Spleen (tissue), 7 donors: ENCODE measurements around the gene PDCD10.

Experiments
- POLR2A ChIP-seq, 3 donors: fragments of 450-650 bp; IDR thresholded peaks; one replicate each; pipeline ENCODE4 v1.5.1; 2017; ENCODE audit warnings: antibody characterized with exemption in 3 of 3, mild to moderate bottlenecking in 1 of 3
- POLR2AphosphoS5 ChIP-seq, 3 donors: sonication (generic); formaldehyde crosslinking; IDR thresholded peaks; one replicate each; pipeline ENCODE4 v1.5.1; 2017; ENCODE audit warnings: antibody characterized with exemption in 3 of 3
- TF ChIP-seq, protein P1 (sequence below), 11 experiments: fragments of 200-600 bp in 7 of 11; fragments of 450-650 bp in 4 of 11; sonication (generic) in 4 of 11; IDR thresholded peaks in 8 of 11; conservative IDR thresholded peaks in 3 of 11; 1 replicate in 7 of 11; 2 replicates in 4 of 11; pipeline versions ENCODE4 v1.4.0 to v1.8.0; 2016 to 2021; ENCODE audit warnings: antibody characterized with exemption in 11 of 11, inconsistent platforms in 4 of 11, mild to moderate bottlenecking in 1 of 11
- donor health status: DM: no; HTN: no; CAD: no; lungs with moderate emphysema.
- donor health status: DM: no; HTN: no; CAD: no.
- donor health status: DM: no; HTN: no; CAD: no.

DNA sequence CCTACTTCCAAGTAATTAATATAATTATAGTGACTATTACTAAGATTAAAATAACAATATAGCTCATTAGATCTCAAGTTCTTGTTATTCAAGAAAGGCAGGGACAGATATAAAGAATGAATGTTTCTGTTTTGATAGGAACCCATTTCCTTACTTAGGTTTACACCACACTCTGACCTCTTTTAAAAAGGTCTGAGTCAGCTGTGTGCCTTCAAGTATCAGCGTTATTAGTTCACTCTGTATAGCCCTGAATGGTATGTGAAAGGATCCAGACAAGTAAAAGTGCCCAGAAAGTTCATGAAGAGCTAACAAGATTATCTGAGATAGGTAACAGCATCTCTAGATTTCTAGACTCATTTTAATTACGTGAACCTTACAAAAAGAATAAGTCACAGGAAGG lies 28.9 kb downstream of the PDCD10 start:
- TF ChIP-seq, protein P1, sequence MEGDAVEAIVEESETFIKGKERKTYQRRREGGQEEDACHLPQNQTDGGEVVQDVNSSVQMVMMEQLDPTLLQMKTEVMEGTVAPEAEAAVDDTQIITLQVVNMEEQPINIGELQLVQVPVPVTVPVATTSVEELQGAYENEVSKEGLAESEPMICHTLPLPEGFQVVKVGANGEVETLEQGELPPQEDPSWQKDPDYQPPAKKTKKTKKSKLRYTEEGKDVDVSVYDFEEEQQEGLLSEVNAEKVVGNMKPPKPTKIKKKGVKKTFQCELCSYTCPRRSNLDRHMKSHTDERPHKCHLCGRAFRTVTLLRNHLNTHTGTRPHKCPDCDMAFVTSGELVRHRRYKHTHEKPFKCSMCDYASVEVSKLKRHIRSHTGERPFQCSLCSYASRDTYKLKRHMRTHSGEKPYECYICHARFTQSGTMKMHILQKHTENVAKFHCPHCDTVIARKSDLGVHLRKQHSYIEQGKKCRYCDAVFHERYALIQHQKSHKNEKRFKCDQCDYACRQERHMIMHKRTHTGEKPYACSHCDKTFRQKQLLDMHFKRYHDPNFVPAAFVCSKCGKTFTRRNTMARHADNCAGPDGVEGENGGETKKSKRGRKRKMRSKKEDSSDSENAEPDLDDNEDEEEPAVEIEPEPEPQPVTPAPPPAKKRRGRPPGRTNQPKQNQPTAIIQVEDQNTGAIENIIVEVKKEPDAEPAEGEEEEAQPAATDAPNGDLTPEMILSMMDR (IDR thresholded peaks at IDR 0.05 in 8 of 11, conservative IDR thresholded peaks at IDR 0.05 in 3 of 11) = no peak
- no peak for TF ChIP-seq POLR2AphosphoS5 (IDR thresholded peaks at IDR 0.05)
- TF ChIP-seq POLR2A (IDR thresholded peaks at IDR 0.05) = no peak
